Measurements from ENCODE around the gene PAPSS2. TPM values are rescaled to one million over a fixed set of nuclear protein-coding genes. Genes with fewer than 3 reads are reported as not detected.
A peak's percentile ranks its signal among the peaks of the same experiment; 100 is the strongest.

Gene PAPSS2
- total and polyA plus RNA-seq, 2 experiments from 2014 or later = 2.4 to 6.4 TPM

- Histone ChIP-seq H3K4me1 (ENCODE audit: low read depth) (no peaks in the 10 kb centered on the region), H3K36me3 (peaks cover 68% of the 10 kb centered on the region), H3K4me3 (no peak overlapping the region), H3K9me3 (ENCODE audit: low read depth) (no peaks in the 10 kb centered on the region), H3K27ac (no peak overlapping the region), H3K27me3 (no peaks in the 10 kb centered on the region)
- DNase-seq (ENCODE audit: low read depth in 1 of 2, low spot score in 1 of 2) = no peak
- TF ChIP-seq, protein P1, sequence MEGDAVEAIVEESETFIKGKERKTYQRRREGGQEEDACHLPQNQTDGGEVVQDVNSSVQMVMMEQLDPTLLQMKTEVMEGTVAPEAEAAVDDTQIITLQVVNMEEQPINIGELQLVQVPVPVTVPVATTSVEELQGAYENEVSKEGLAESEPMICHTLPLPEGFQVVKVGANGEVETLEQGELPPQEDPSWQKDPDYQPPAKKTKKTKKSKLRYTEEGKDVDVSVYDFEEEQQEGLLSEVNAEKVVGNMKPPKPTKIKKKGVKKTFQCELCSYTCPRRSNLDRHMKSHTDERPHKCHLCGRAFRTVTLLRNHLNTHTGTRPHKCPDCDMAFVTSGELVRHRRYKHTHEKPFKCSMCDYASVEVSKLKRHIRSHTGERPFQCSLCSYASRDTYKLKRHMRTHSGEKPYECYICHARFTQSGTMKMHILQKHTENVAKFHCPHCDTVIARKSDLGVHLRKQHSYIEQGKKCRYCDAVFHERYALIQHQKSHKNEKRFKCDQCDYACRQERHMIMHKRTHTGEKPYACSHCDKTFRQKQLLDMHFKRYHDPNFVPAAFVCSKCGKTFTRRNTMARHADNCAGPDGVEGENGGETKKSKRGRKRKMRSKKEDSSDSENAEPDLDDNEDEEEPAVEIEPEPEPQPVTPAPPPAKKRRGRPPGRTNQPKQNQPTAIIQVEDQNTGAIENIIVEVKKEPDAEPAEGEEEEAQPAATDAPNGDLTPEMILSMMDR (IDR thresholded peaks at IDR 0.05; ENCODE audit: low read depth, low read length) = no peak
Observed at GRCh38 chr10:87786421-87786820, 126.7 kb downstream of the PAPSS2 start.

GRCh38 chr10:87790185-87790584 lies 130.5 kb downstream of the PAPSS2 start:
- TF ChIP-seq, protein P1 (IDR thresholded peaks at IDR 0.05; ENCODE audit: low read depth, low read length) = no peak
- Histone ChIP-seq H3K4me3 (no peak overlapping the region), H3K27me3 (no peaks in the 10 kb centered on the region), H3K4me1 (ENCODE audit: low read depth) (no peaks in the 10 kb centered on the region), H3K9me3 (ENCODE audit: low read depth) (no peaks in the 10 kb centered on the region), H3K27ac (no peak overlapping the region), H3K36me3 (peaks cover 50% of the 10 kb centered on the region)
- DNase-seq (ENCODE audit: low read depth in 1 of 2, low spot score in 1 of 2) = no peak

GRCh38 chr10:87794285-87794684 lies 134.6 kb downstream of the PAPSS2 start:
- TF ChIP-seq, protein P1 (IDR thresholded peaks at IDR 0.05; ENCODE audit: low read depth, low read length) = no peak
- H3K27me3 ChIP-seq = no peaks in the 10 kb centered on the region
- no peak overlapping the region for H3K4me3 ChIP-seq
- no peaks in the 10 kb centered on the region for H3K4me1 ChIP-seq (ENCODE audit: low read depth)
- DNase-seq (ENCODE audit: low read depth in 1 of 2, low spot score in 1 of 2) = peak in 1 of 2 donors; percentile 19
- H3K9me3 ChIP-seq (ENCODE audit: low read depth) = no peaks in the 10 kb centered on the region
- no peak overlapping the region for H3K27ac ChIP-seq
- peaks cover 35% of the 10 kb centered on the region for H3K36me3 ChIP-seq

Other genes with a start within 250 kb of the PAPSS2 start
- gene MINPP1, start 155.0 kb upstream of the PAPSS2 start, total RNA-seq = 24.0 and 30.0 TPM in 2 replicates
- gene MINPP1, start 155.0 kb upstream of the PAPSS2 start, polyA plus RNA-seq = 21.7 and 27.0 TPM in 2 replicates
- 41.6 and 47.4 TPM in 2 replicates for gene ATAD1, start 158.3 kb downstream of the PAPSS2 start, total RNA-seq
- gene ATAD1, start 158.3 kb downstream of the PAPSS2 start, polyA plus RNA-seq = 82.5 and 103 TPM in 2 replicates
- gene KLLN, start 203.7 kb downstream of the PAPSS2 start, total RNA-seq = 1.5 and 1.8 TPM in 2 replicates
- gene KLLN, start 203.7 kb downstream of the PAPSS2 start, polyA plus RNA-seq = 0.69 and 0.77 TPM in 2 replicates
- 33.8 and 66.1 TPM in 2 replicates for gene PTEN, start 203.7 kb downstream of the PAPSS2 start, total RNA-seq
- gene PTEN, start 203.7 kb downstream of the PAPSS2 start, polyA plus RNA-seq = 30.4 and 34.1 TPM in 2 replicates

Data from cardiac muscle cell (in vitro differentiated cells and primary cell).